Right cardiac atrium (tissue), 5 donors: ENCODE measurements around the gene TRIM71. TPM values are rescaled to one million over a fixed set of nuclear protein-coding genes. Genes with fewer than 3 reads are reported as not detected.

Experiments
- ATAC-seq, 2 donors: fragments of 200-7000 bp; cut with Tn5 transposase; one replicate each; pipeline versions ENCODE4 v1.8.0 to v1.9.1; 2020; ENCODE audit warnings: moderate library complexity in 2 of 2, mild to moderate bottlenecking in 1 of 2
- DNase-seq, 3 donors: peaks; one replicate each; pipeline ENCODE4 v3.0.0-alpha.2; 2020
- H3K27ac ChIP-seq: one replicate; pipeline ENCODE4 v1.5.1; 2013; ENCODE audit warnings: mild to moderate bottlenecking, low read length, control low read depth, moderate library complexity
- H3K27me3 ChIP-seq: one replicate; pipeline ENCODE4 v1.6.1; 2013; ENCODE audit not compliant: control insufficient read depth, insufficient read depth
- H3K4me1 ChIP-seq: one replicate; pipeline ENCODE4 v1.6.1; 2013; ENCODE audit warnings: low read length; ENCODE audit not compliant: control insufficient read depth, insufficient read depth
- H3K4me3 ChIP-seq: one replicate; pipeline ENCODE4 v1.5.1; 2013; ENCODE audit warnings: low read length, control low read depth
- H3K9me3 ChIP-seq: one replicate; pipeline ENCODE4 v1.6.1; 2013; ENCODE audit warnings: low read length; ENCODE audit not compliant: control insufficient read depth
- WGBS: extraction: QIAGEN DNeasy Blood & Tissue Kit; methylation state at CpG from one replicate; pipeline ENCODE4 v1.1.7; 2013; 5-methylcytosine and 5-hydroxymethylcytosine counted together
- intact Hi-C, 4 donors: fragments of 100-400 bp; cut with DNase I; formaldehyde crosslinking; loops; one replicate each; pipeline versions ENCODE4 v1.11.0 to v1.14.0; 2022 to 2023
- polyA plus RNA-seq: library from polyadenylated mRNA; stranded (reverse); fragments of 200-250 nt; gene quantifications from one replicate; pipeline ENCODE4 v1.2.3, GENCODE V29; 2013
- total RNA-seq, 4 donors: library from RNA; stranded (reverse); fragmentation: NEBNext Ultra II Directional; extraction: Animal tissue kit (Norgen Biotek cat#: 25700); gene quantifications; one replicate each; pipeline ENCODE4 v1.2.1, GENCODE V29; 2021
- donor health status: healthy with polysubstance abuse.
- donor health status: DM: no; HTN: yes; CAD: no.
- donor health status: DM: no; HTN: no; CAD: no.
- donor health status: DM: no; HTN: yes; CAD: no; lungs with severe emphysema.
- donor health status: DM: yes; HTN: yes; CAD: no.

Gene TRIM71
- total and polyA plus RNA-seq, 5 donors, result not detected

GRCh38 chr3:32835961-32836360 is 18.2 kb downstream of the TRIM71 start:
- Histone ChIP-seq H3K27ac (no peak overlapping the region), H3K4me1 (no peaks in the 10 kb centered on the region), H3K27me3 (no peaks in the 10 kb centered on the region), H3K4me3 (no peak overlapping the region), H3K9me3 (no peaks in the 10 kb centered on the region)
- intact Hi-C loops, result no loop called here
- 48% methylated on average over 4 of the region's 4 CpGs for WGBS
- no peak for DNase-seq
- ATAC-seq, result no peak

GRCh38 chr3:32836601-32837000 is 18.8 kb downstream of the TRIM71 start:
- no peak overlapping the region for H3K4me3 ChIP-seq
- intact Hi-C loops, result no loop called here
- ATAC-seq (no peak), DNase-seq (no peak)
- WGBS, result 60% methylated on average over 4 of the region's 4 CpGs
- no peaks in the 10 kb centered on the region for H3K4me1 ChIP-seq
- no peaks in the 10 kb centered on the region for H3K27me3 ChIP-seq
- H3K27ac ChIP-seq, result no peak overlapping the region
- no peaks in the 10 kb centered on the region for H3K9me3 ChIP-seq

GRCh38 chr3:32837366-32837765 is 19.6 kb downstream of the TRIM71 start:
- H3K27me3 ChIP-seq, result no peaks in the 10 kb centered on the region
- WGBS, result 90% methylated on average over 11 of the region's 11 CpGs
- no peaks in the 10 kb centered on the region for H3K4me1 ChIP-seq
- H3K27ac ChIP-seq, result no peak overlapping the region
- DNase-seq (no peak), ATAC-seq (no peak)
- H3K9me3 ChIP-seq, result no peaks in the 10 kb centered on the region
- H3K4me3 ChIP-seq, result no peak overlapping the region
- intact Hi-C loops, result no loop called here

- DNase-seq, result no peak
- no peak for ATAC-seq
- H3K9me3 ChIP-seq, result no peaks in the 10 kb centered on the region
Observed at GRCh38 chr3:32837789-32838188, 20.0 kb downstream of the TRIM71 start.

GRCh38 chr3:32839714-32840085 is 21.9 kb downstream of the TRIM71 start:
- intact Hi-C loops, result no loop called here
- no peak for ATAC-seq
- WGBS, result 69% methylated on average over 4 of the region's 4 CpGs

More at GRCh38 chr3:32837789-32838188, 20.0 kb downstream of the TRIM71 start:
- Histone ChIP-seq H3K4me1 (no peaks in the 10 kb centered on the region), H3K4me3 (no peak overlapping the region), H3K27ac (no peak overlapping the region), H3K27me3 (no peaks in the 10 kb centered on the region)
- intact Hi-C loops, result no loop called here
- WGBS, result 90% methylated on average over 5 of the region's 5 CpGs

GRCh38 chr3:32840086-32840841 is 22.5 kb downstream of the TRIM71 start:
- WGBS, result 70% methylated on average over 5 of the region's 5 CpGs
- Histone ChIP-seq H3K27ac (no peak overlapping the region), H3K9me3 (no peaks in the 10 kb centered on the region), H3K4me1 (no peaks in the 10 kb centered on the region), H3K4me3 (no peak overlapping the region), H3K27me3 (no peaks in the 10 kb centered on the region)
- intact Hi-C loops, result no loop called here
- ATAC-seq, result no peak
- no peak for DNase-seq

More at GRCh38 chr3:32839714-32840085, 21.9 kb downstream of the TRIM71 start:
- no peaks in the 10 kb centered on the region for H3K9me3 ChIP-seq
- DNase-seq, result no peak
- H3K4me3 ChIP-seq, result no peak overlapping the region
- H3K27ac ChIP-seq, result no peak overlapping the region
- no peaks in the 10 kb centered on the region for H3K4me1 ChIP-seq
- H3K27me3 ChIP-seq, result no peaks in the 10 kb centered on the region

GRCh38 chr3:32841341-32841740 is 23.5 kb downstream of the TRIM71 start:
- no peaks in the 10 kb centered on the region for H3K27me3 ChIP-seq
- WGBS, result 73% methylated on average over 12 of the region's 12 CpGs
- H3K4me3 ChIP-seq, result no peak overlapping the region
- no peaks in the 10 kb centered on the region for H3K4me1 ChIP-seq
- ATAC-seq (no peak), DNase-seq (no peak)
- no peak overlapping the region for H3K27ac ChIP-seq
- no peaks in the 10 kb centered on the region for H3K9me3 ChIP-seq
- intact Hi-C loops, result no loop called here

GRCh38 chr3:32841867-32842470 is 24.2 kb downstream of the TRIM71 start:
- WGBS, result 70% methylated on average over 5 of the region's 5 CpGs
- no peaks in the 10 kb centered on the region for H3K9me3 ChIP-seq
- no peak for ATAC-seq
- intact Hi-C loops, result no loop called here
- no peak overlapping the region for H3K4me3 ChIP-seq
- DNase-seq, result no peak
- no peaks in the 10 kb centered on the region for H3K4me1 ChIP-seq
- no peak overlapping the region for H3K27ac ChIP-seq
- H3K27me3 ChIP-seq, result no peaks in the 10 kb centered on the region

GRCh38 chr3:32842531-32842931 is 24.7 kb downstream of the TRIM71 start:
- WGBS, result 62% methylated on average over 3 of the region's 3 CpGs
- ATAC-seq, result no peak
- Histone ChIP-seq H3K4me3 (no peak overlapping the region), H3K27ac (no peak overlapping the region), H3K27me3 (no peaks in the 10 kb centered on the region), H3K4me1 (no peaks in the 10 kb centered on the region), H3K9me3 (no peaks in the 10 kb centered on the region)
- DNase-seq, result no peak
- intact Hi-C loops, result no loop called here

GRCh38 chr3:32842987-32843386 is 25.2 kb downstream of the TRIM71 start:
- H3K27me3 ChIP-seq, result no peaks in the 10 kb centered on the region
- no peak overlapping the region for H3K4me3 ChIP-seq
- intact Hi-C loops, result no loop called here
- no peaks in the 10 kb centered on the region for H3K4me1 ChIP-seq
- 56% methylated on average over 2 of the region's 2 CpGs for WGBS
- no peak overlapping the region for H3K27ac ChIP-seq
- DNase-seq, result no peak
- H3K9me3 ChIP-seq, result no peaks in the 10 kb centered on the region
- no peak for ATAC-seq

GRCh38 chr3:32843510-32844321 is 25.9 kb downstream of the TRIM71 start:
- WGBS, result 84% methylated on average over 17 of the region's 17 CpGs

More at GRCh38 chr3:32843510-32844321, 25.9 kb downstream of the TRIM71 start:
- H3K27me3 ChIP-seq, result no peaks in the 10 kb centered on the region
- no peak for DNase-seq
- no peak for ATAC-seq
- peaks cover 2% of the 10 kb centered on the region for H3K4me1 ChIP-seq
- H3K27ac ChIP-seq, result no peak overlapping the region
- intact Hi-C loops, result no loop called here
- no peaks in the 10 kb centered on the region for H3K9me3 ChIP-seq
- H3K4me3 ChIP-seq, result no peak overlapping the region
